GM23338 (cell line): Measurements from ENCODE around the gene DNAJB12. TPM values are rescaled to one million over a fixed set of nuclear protein-coding genes. Genes with fewer than 3 reads are reported as not detected.

ENCODE experiments used
- ATAC-seq: fragments of 200-7000 bp; cut with Tn5 transposase; 3 replicates; pipeline ENCODE4 v1.9.1; 2020
- DNase-seq: peaks from one replicate; pipeline ENCODE4 v3.0.0-alpha.2; 2015; ENCODE audit warnings: low spot score
- H2AFZ ChIP-seq: fragments of 200-600 bp; sonication (generic); 2 replicates; pipeline ENCODE4 v1.8.0; 2016; ENCODE audit warnings: antibody characterized with exemption, mild to moderate bottlenecking, moderate library complexity
- H3F3A ChIP-seq: fragments of 200-600 bp; sonication (generic); replicated peaks from 2 replicates; pipeline ENCODE4 v1.8.0; 2017; ENCODE audit warnings: antibody characterized with exemption, mixed run types, low read depth
- H3K27ac ChIP-seq: fragments of 200-600 bp; sonication (generic); 2 replicates; pipeline ENCODE4 v1.6.1; 2016; ENCODE audit warnings: low read depth
- H3K27me3 ChIP-seq: fragments of 200-600 bp; sonication (generic); 2 replicates; pipeline ENCODE4 v1.8.0; 2016; ENCODE audit warnings: mild to moderate bottlenecking, mixed run types, moderate library complexity; ENCODE audit not compliant: insufficient read depth
- H3K36me3 ChIP-seq: fragments of 200-600 bp; sonication (generic); 2 replicates; pipeline ENCODE4 v1.8.0; 2016; ENCODE audit warnings: mild to moderate bottlenecking; ENCODE audit not compliant: insufficient read depth
- H3K4me1 ChIP-seq: fragments of 200-600 bp; sonication (generic); 2 replicates; pipeline ENCODE4 v1.8.0; 2016; ENCODE audit warnings: mild to moderate bottlenecking, moderate library complexity; ENCODE audit not compliant: insufficient read depth
- H3K4me2 ChIP-seq: fragments of 200-600 bp; sonication (generic); 2 replicates; pipeline ENCODE4 v1.7.1; 2017; ENCODE audit warnings: mixed run types
- H3K4me3 ChIP-seq: fragments of 200-600 bp; sonication (generic); 2 replicates; pipeline ENCODE4 v1.6.1; 2016; ENCODE audit warnings: mixed run types
- H3K79me2 ChIP-seq: fragments of 200-600 bp; sonication (generic); replicated peaks from 2 replicates; pipeline ENCODE4 v1.8.0; 2017; ENCODE audit warnings: mild to moderate bottlenecking; ENCODE audit not compliant: insufficient read depth
- H3K9me2 ChIP-seq: fragments of 200-600 bp; sonication (generic); 2 replicates; pipeline ENCODE4 v1.8.0; 2017; ENCODE audit not compliant: insufficient read depth
- H4K20me1 ChIP-seq: fragments of 200-600 bp; sonication (generic); replicated peaks from 2 replicates; pipeline ENCODE4 v1.8.0; 2017; ENCODE audit warnings: mild to moderate bottlenecking; ENCODE audit not compliant: insufficient read depth
- H3K27ac Mint-ChIP-seq: 2 replicates; pipeline ENCODE4 v1.8.0; 2020; ENCODE audit warnings: inconsistent platforms, mild to moderate bottlenecking, moderate library complexity, mixed read lengths
- H3K27me3 Mint-ChIP-seq: 3 replicates; pipeline ENCODE4 v1.8.0; 2022; ENCODE audit warnings: low read depth, mild to moderate bottlenecking, moderate library complexity, mixed read lengths, inconsistent platforms; ENCODE audit not compliant: insufficient read depth, poor library complexity
- H3K36me3 Mint-ChIP-seq: 3 replicates; pipeline ENCODE4 v1.8.0; 2021; ENCODE audit warnings: low read depth, mild to moderate bottlenecking, inconsistent platforms, moderate library complexity, mixed read lengths
- H3K4me1 Mint-ChIP-seq: 3 replicates; pipeline ENCODE4 v1.8.0; 2020; ENCODE audit warnings: mild to moderate bottlenecking, inconsistent platforms, mixed read lengths
- H3K4me3 Mint-ChIP-seq: 3 replicates; pipeline ENCODE4 v1.8.0; 2021; ENCODE audit warnings: moderate library complexity, mild to moderate bottlenecking, inconsistent platforms, mixed read lengths
- H3K9me3 Mint-ChIP-seq: 3 replicates; pipeline ENCODE4 v1.8.0; 2020; ENCODE audit warnings: moderate library complexity, mild to moderate bottlenecking, inconsistent platforms, mixed read lengths
- CREB1 ChIP-seq: fragments of 250-450 bp; sonication (Bioruptor Pico); IDR thresholded peaks from 2 replicates; pipeline ENCODE4 v1.5.0; 2020; ENCODE audit warnings: low read depth, mild to moderate bottlenecking, moderate library complexity
- CTCF ChIP-seq, 2 experiments: fragments of 200-600 bp in 1 of 2; sonication (generic) in 1 of 2; conservative IDR thresholded peaks; 2 replicates each; pipeline versions ENCODE4 v1.5.1 to v1.6.1; 2016 to 2017; ENCODE audit warnings: antibody characterized with exemption in 2 of 2, low read depth in 2 of 2, mild to moderate bottlenecking in 2 of 2, moderate library complexity in 1 of 2
- ETS1 ChIP-seq: IDR thresholded peaks from 2 replicates; pipeline ENCODE4 v1.6.1; 2016; ENCODE audit warnings: antibody characterized with exemption
- EZH2 ChIP-seq: fragments of 200-600 bp; sonication (generic); IDR thresholded peaks from one replicate; pipeline ENCODE4 v1.8.0; 2017; ENCODE audit warnings: antibody characterized with exemption, mild to moderate bottlenecking, low read depth; ENCODE audit not compliant: unreplicated experiment
- EZH2phosphoT487 ChIP-seq: fragments of 200-600 bp; sonication (generic); IDR thresholded peaks from one replicate; pipeline ENCODE4 v1.8.1; 2018; ENCODE audit warnings: antibody characterized with exemption; ENCODE audit not compliant: unreplicated experiment
- JUNB ChIP-seq: IDR thresholded peaks from one replicate; pipeline ENCODE4 v1.6.1; 2016; ENCODE audit warnings: antibody characterized with exemption; ENCODE audit not compliant: unreplicated experiment
- NANOG ChIP-seq: IDR thresholded peaks from 2 replicates; pipeline ENCODE4 v1.6.1; 2016; ENCODE audit warnings: antibody characterized with exemption, borderline replicate concordance
- POLR2AphosphoS5 ChIP-seq: IDR thresholded peaks from 2 replicates; pipeline ENCODE4 v1.6.1; 2016; ENCODE audit warnings: antibody characterized with exemption, low read depth
- REST ChIP-seq: IDR thresholded peaks from one replicate; pipeline ENCODE4 v1.6.1; 2018; ENCODE audit warnings: antibody characterized with exemption; ENCODE audit not compliant: unreplicated experiment
- STAT1 ChIP-seq: IDR thresholded peaks from one replicate; pipeline ENCODE4 v1.6.1; 2016; ENCODE audit warnings: antibody characterized with exemption; ENCODE audit not compliant: unreplicated experiment
- ZNF114 ChIP-seq: fragments of 250-450 bp; sonication (Bioruptor Pico); IDR thresholded peaks from 2 replicates; pipeline ENCODE4 v1.5.0; 2020; ENCODE audit warnings: mild to moderate bottlenecking, moderate library complexity
- ZNF331 ChIP-seq: fragments of 250-450 bp; sonication (Bioruptor Pico); IDR thresholded peaks from 2 replicates; pipeline ENCODE4 v1.5.0; 2020; ENCODE audit warnings: low read depth, mild to moderate bottlenecking, moderate library complexity
- ZNF462 ChIP-seq: fragments of 250-450 bp; sonication (Bioruptor Pico); IDR thresholded peaks from 2 replicates; pipeline ENCODE4 v1.5.0; 2020; ENCODE audit warnings: mild to moderate bottlenecking, moderate library complexity
- polyA plus RNA-seq: library from polyadenylated mRNA; unstranded; fragments of >200 nt; fragmentation: Nextera tagmentation; extraction: Ambion mirVana; gene quantifications from 2 replicates; pipeline ENCODE4 v1.2.1, GENCODE V29; 2016
- total RNA-seq: library from RNA; depleted of rRNA; stranded (reverse); fragments of >200 nt; shearing (Covaris generic); gene quantifications from 2 replicates; pipeline ENCODE4 v1.2.3, GENCODE V29; 2014

Gene DNAJB12
- total and polyA plus RNA-seq, 2 experiments from 2014 or later = 12.8 to 16.0 TPM

- DNase-seq (peak; percentile 32), ATAC-seq (peak; percentile 14)
- peaks cover 6% of the 10 kb centered on the region; the same call in 1 of the 3 replicates for H3K36me3 Mint-ChIP-seq
- TF ChIP-seq ZNF462 (CRISPR knock-in tag) (no peak), CREB1 (no peak), EZH2phosphoT487 (no peak), CTCF (conservative IDR thresholded peaks at IDR 0.05; ENCODE audit: low read depth in 2 of 2) (no peak), NANOG (no peak), REST (no peak), EZH2 (no peak), JUNB (no peak), ZNF331 (CRISPR knock-in tag) (no peak), ETS1 (no peak), POLR2AphosphoS5 (no peak), ZNF114 (CRISPR knock-in tag) (no peak), STAT1 (no peak)
- H3K36me3 ChIP-seq = no peaks in the 10 kb centered on the region
- no peaks in the 10 kb centered on the region for H3K27me3 ChIP-seq
- H3K4me2 ChIP-seq = peak overlapping the region; percentile 98
- H3K9me2 ChIP-seq = no peaks in the 10 kb centered on the region
- no peaks in the 10 kb centered on the region for H3K9me3 Mint-ChIP-seq
- H2AFZ ChIP-seq = peak overlapping the region; percentile 92; the same call in 1 of the 2 replicates
- H3K4me1 ChIP-seq = peaks cover 12% of the 10 kb centered on the region; the same call in 1 of the 2 replicates
- peaks cover 39% of the 10 kb centered on the region for H3K79me2 ChIP-seq
- peaks cover 30% of the 10 kb centered on the region for H3K4me1 Mint-ChIP-seq
- H3K27me3 Mint-ChIP-seq = peaks cover 10% of the 10 kb centered on the region
- H3F3A ChIP-seq = peaks cover 4% of the 10 kb centered on the region
- H3K4me3 Mint-ChIP-seq = peak overlapping the region; percentile 96
- 0 out of 2 replicates have a peak, but pooled peaks cover 2% of the 10 kb centered on the region for H4K20me1 ChIP-seq
- H3K27ac Mint-ChIP-seq = peak overlapping the region; percentile 99
- H3K4me3 ChIP-seq = peak overlapping the region; percentile 90
- peak overlapping the region; percentile 100 for H3K27ac ChIP-seq
Measured at GRCh38 chr10:72353965-72354355, 759 bp downstream of the DNAJB12 start.
